Glutamatergic neuron (in vitro differentiated cells): Measurements from ENCODE around the gene FAM170A. TPM values are rescaled to one million over a fixed set of nuclear protein-coding genes. Genes with fewer than 3 reads are reported as not detected.

Source experiments
- DNase-seq: peaks from one replicate; pipeline ENCODE4 v3.0.0; 2022
- H3K27ac Mint-ChIP-seq: one replicate; pipeline ENCODE4 v1.8.0; 2020; ENCODE audit warnings: mild to moderate bottlenecking, mixed read lengths, inconsistent platforms; ENCODE audit not compliant: unreplicated experiment
- H3K27me3 Mint-ChIP-seq: one replicate; pipeline ENCODE4 v1.8.0; 2020; ENCODE audit warnings: mild to moderate bottlenecking, moderate library complexity, mixed read lengths, inconsistent platforms; ENCODE audit not compliant: unreplicated experiment
- H3K36me3 Mint-ChIP-seq: one replicate; pipeline ENCODE4 v1.8.0; 2020; ENCODE audit warnings: mild to moderate bottlenecking, mixed read lengths, inconsistent platforms; ENCODE audit not compliant: unreplicated experiment
- H3K4me1 Mint-ChIP-seq: one replicate; pipeline ENCODE4 v1.8.0; 2020; ENCODE audit warnings: mild to moderate bottlenecking, low read depth, mixed read lengths, inconsistent platforms; ENCODE audit not compliant: unreplicated experiment
- H3K4me3 Mint-ChIP-seq: one replicate; pipeline ENCODE4 v1.8.0; 2020; ENCODE audit warnings: mild to moderate bottlenecking, mixed read lengths, inconsistent platforms; ENCODE audit not compliant: unreplicated experiment
- H3K9me3 Mint-ChIP-seq: one replicate; pipeline ENCODE4 v1.8.0; 2020; ENCODE audit warnings: mild to moderate bottlenecking, moderate library complexity, mixed read lengths, inconsistent platforms; ENCODE audit not compliant: unreplicated experiment
- total RNA-seq: library from RNA; stranded (reverse); fragmentation: NEBNext Ultra II Directional; extraction: Animal tissue kit (Norgen Biotek cat#: 25700); gene quantifications from one replicate; pipeline ENCODE4 v1.2.1, GENCODE V29; 2021; ENCODE audit not compliant: unreplicated experiment
- TF ChIP-seq, protein P1 (sequence below): fragments of 200-600 bp; sonication (generic); IDR thresholded peaks from one replicate; pipeline ENCODE4 v1.5.0; 2021; ENCODE audit not compliant: partially characterized antibody, unreplicated experiment

Gene FAM170A
- total RNA-seq, 1 donor from 2014 or later = not detected

DNA sequence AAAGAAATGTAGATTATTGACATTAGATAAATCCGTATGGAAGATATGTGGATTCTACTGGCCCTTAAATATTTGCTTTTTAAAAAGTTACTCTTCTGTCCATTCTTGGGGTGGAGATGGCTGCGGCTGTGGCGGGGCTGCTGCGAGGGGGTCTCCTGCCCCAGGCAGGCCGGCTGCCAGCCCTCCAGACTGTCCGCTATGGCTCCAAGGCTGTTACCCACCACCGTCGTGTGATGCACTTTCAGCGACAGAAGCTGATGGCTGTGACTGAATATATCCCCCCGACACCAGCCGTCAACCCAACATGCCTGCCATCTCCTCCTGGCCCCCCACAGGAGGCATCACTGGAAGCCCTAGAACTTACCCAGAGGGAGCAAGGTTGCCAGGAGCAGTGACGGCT, 50.7 kb downstream of the FAM170A start:
- peaks cover 4% of the 10 kb centered on the region for H3K9me3 Mint-ChIP-seq
- no peaks in the 10 kb centered on the region for H3K27me3 Mint-ChIP-seq
- H3K27ac Mint-ChIP-seq = no peak overlapping the region
- no peak overlapping the region for H3K4me3 Mint-ChIP-seq
- no peaks in the 10 kb centered on the region for H3K36me3 Mint-ChIP-seq
- DNase-seq = no peak
- TF ChIP-seq, protein P1, sequence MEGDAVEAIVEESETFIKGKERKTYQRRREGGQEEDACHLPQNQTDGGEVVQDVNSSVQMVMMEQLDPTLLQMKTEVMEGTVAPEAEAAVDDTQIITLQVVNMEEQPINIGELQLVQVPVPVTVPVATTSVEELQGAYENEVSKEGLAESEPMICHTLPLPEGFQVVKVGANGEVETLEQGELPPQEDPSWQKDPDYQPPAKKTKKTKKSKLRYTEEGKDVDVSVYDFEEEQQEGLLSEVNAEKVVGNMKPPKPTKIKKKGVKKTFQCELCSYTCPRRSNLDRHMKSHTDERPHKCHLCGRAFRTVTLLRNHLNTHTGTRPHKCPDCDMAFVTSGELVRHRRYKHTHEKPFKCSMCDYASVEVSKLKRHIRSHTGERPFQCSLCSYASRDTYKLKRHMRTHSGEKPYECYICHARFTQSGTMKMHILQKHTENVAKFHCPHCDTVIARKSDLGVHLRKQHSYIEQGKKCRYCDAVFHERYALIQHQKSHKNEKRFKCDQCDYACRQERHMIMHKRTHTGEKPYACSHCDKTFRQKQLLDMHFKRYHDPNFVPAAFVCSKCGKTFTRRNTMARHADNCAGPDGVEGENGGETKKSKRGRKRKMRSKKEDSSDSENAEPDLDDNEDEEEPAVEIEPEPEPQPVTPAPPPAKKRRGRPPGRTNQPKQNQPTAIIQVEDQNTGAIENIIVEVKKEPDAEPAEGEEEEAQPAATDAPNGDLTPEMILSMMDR = no peak
- H3K4me1 Mint-ChIP-seq = no peaks in the 10 kb centered on the region

DNA sequence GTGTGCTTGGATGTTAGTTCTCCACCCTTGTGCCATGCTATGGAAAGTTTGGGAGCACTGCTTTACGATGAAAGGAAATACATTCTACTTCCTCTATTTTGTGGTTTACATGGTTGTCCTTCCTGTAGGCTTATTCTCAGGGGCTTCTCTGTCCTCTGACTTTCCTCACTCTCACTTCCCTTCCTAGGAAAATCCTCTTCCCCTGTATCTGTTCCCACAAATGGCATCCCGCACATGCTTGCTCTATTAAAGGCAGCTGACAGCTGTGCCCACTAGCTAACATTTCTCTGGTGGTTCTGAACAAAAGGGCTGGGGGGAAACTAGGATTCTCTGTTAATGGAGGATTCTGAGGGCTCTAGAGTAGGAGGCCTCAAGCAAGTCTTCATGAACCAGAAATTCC, 52.4 kb downstream of the FAM170A start:
- DNase-seq = no peak
- no peaks in the 10 kb centered on the region for H3K36me3 Mint-ChIP-seq
- H3K4me1 Mint-ChIP-seq = no peaks in the 10 kb centered on the region
- H3K27me3 Mint-ChIP-seq = no peaks in the 10 kb centered on the region
- H3K27ac Mint-ChIP-seq = no peak overlapping the region
- TF ChIP-seq, protein P1 = no peak
- H3K9me3 Mint-ChIP-seq = peaks cover 4% of the 10 kb centered on the region
- no peak overlapping the region for H3K4me3 Mint-ChIP-seq

DNA sequence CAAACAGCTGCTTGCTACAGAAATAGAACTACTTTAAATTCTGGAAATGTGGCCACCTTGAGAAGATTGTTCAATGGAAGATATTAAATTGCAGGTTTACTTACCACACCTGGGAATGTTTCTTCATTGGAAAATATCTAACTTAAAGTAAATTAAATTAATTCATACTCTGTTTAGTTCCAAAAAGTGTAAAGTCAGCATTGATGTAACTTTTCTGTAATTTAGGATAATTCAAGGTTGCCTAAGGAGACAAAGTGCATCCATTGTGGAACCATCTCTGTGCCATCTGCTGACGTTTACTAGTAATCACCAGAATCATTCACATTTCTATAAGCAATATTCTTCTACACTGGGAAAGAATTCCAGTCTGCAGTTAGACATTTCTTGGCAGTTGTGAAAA, 53.0 kb downstream of the FAM170A start:
- H3K27me3 Mint-ChIP-seq = no peaks in the 10 kb centered on the region
- TF ChIP-seq, protein P1 = no peak
- no peak overlapping the region for H3K27ac Mint-ChIP-seq
- H3K4me3 Mint-ChIP-seq = no peak overlapping the region
- H3K36me3 Mint-ChIP-seq = no peaks in the 10 kb centered on the region
- peaks cover 4% of the 10 kb centered on the region for H3K9me3 Mint-ChIP-seq
- DNase-seq = no peak
- no peaks in the 10 kb centered on the region for H3K4me1 Mint-ChIP-seq

Other genes with a start within 250 kb of the FAM170A start
- 161 TPM for gene HSD17B4, start 177.1 kb upstream of the FAM170A start, total RNA-seq